Measurements from ENCODE around the gene GNG8.

- TF ChIP-seq TEAD4 (IDR thresholded peaks at IDR 0.05; ENCODE audit: low read length) (no peak), TEAD4 (CRISPR knock-in tag; IDR thresholded peaks at IDR 0.05; ENCODE audit: borderline replicate concordance) (no peak), ATF3 (IDR thresholded peaks at IDR 0.05) (no peak), ATF3 (CRISPR knock-in tag; conservative IDR thresholded peaks at IDR 0.05) (no peak), EP300 (IDR thresholded peaks at IDR 0.05; ENCODE audit: low read length) (no peak), ATF1 (CRISPR knock-in tag; IDR thresholded peaks at IDR 0.05) (no peak), ATF1 (tag; IDR thresholded peaks at IDR 0.05) (no peak), NR2C2 (CRISPR knock-in tag; IDR thresholded peaks at IDR 0.05) (no peak), NR2C2 (tag; IDR thresholded peaks at IDR 0.05) (no peak), CBX5 (IDR thresholded peaks at IDR 0.05; ENCODE audit: borderline replicate concordance, low read depth) (no peak), RBM22 (IDR thresholded peaks at IDR 0.05; ENCODE audit: low read depth, low read length, poor library complexity, severe bottlenecking) (no peak), YY1 (IDR thresholded peaks at IDR 0.05; ENCODE audit: borderline replicate concordance in 1 of 3, control insufficient read depth in 1 of 3, extremely low read depth in 1 of 3, insufficient read depth in 3 of 3, insufficient read length in 1 of 3, insufficient replicate concordance in 2 of 3, low read depth in 1 of 3, low read length in 2 of 3) (no peak)
Observed at GRCh38 chr19:46648961-46649960, 13.3 kb upstream of the GNG8 start.

Data from K562 (cell line).